Hepatic stellate cell (primary cell): ENCODE measurements around the gene BBS12.

Experiments
- DNase-seq: peaks from one replicate; pipeline ENCODE4 v3.0.0; 2011; ENCODE audit warnings: low spot score

BBS12 gene

DNA sequence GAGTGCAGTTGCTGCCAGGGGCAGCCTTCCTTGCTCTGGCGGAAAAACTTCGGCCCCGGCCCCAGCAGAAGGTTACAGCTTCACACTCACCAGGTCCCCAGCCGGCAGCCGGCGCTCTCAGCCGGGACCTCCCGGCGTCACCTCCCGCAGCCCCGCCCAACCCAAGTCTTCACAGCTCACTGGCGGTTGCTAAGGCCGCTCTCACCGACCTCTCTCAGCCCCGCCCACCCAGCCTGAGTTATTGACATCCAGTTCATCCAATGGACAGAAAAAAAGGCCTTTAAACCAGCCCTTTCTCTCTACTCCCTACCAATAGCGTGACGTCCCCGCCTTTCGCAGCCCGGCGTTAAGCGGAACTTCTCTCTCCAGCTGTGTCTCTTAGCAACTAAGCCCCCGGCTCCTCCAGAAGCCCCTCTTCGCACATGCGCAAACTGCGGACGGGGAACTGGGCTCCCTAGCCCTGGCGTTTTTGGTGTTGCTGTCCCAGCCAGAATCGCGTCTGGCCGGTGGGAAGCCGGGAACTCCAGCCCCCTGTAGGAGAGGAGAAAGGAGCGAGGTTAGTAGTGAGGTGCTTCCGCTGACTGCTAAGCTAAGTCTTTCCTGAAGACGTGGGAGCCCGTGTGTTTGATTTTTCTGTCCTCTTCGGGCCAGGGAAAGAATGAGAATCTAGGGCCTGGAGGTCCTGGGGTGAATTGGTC lies at the start of gene BBS12:
Gene BBS12 (plus strand): TSS at position 376 of the 698 bp plus-strand sequence. CDS start 9,189 bp downstream, outside the sequence.
- DNase-seq, result peak; percentile 97

DNA sequence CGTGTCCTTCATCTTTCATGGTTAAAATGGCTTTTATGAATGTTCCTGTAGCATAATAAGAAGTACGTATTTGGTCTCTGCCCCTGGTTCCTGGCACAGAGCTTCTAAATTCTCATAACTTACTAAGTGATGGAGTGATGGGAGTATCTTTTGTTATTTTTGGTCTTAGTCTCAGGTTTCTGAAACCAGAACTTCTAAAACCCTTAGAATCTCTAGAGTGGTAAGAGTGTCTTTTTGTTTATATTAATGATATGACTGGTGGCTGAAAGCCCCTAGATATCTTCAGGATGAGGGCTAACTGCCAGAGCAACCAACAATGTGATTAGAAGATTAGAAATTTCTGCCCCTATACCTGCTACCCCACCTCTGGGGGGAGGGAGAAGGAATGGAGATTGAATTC lies 45.8 kb upstream of the BBS12 start:
- no peak for DNase-seq

DNA sequence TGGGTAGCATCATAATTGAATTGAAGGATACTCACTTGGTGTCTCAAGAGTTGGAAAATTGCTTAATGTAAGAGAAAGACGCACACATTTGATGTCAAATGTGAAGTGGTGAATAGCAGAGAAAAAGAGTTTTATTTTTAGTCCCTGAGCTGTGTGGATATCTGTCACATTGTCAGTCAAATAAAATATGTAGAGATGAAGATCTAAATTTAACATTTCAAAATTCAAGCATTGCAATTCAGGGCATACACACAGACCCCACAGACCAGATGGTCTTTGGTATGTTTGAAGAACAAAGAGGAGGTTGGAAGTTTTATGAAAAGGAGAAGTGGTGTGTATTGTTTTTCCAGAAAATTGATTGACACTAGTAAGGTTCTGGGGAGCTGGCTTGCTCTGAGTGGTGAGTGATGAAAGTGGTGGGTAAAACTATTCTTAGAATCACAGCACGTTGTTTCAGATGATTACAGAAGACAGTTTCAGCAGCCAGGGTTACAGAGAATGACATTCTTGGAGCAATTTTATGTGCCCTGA lies 44.9 kb upstream of the BBS12 start:
- DNase-seq, result no peak

DNA sequence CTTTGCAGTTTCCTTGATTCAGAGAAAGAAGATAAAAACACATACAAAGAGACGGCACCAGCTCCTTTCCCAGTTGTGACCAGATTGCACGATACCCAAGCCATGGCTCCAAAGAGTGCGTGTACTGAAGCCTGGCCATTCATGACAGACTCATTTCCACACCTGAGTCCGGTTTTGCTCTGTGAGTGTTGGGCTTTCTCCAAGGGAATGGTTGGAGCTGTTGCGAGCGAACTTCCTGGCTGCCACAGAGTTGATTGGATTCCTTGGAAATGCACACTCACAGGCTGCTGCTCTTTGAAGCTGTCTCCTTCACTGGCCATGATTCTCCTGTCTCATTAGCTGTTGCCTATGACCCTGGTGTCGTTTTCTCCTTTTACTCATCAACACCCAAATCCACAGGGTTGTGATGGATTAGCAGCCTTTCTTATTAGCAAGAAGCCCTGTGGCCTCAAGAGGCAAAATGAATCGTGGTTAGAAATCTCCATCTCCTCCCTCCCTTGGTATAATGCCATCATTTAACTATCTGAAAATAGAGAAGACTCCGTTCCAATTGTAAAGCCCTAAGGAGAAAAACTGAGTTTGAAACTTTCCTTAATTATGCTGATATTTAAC lies 43.9 kb upstream of the BBS12 start:
- DNase-seq, result no peak

DNA sequence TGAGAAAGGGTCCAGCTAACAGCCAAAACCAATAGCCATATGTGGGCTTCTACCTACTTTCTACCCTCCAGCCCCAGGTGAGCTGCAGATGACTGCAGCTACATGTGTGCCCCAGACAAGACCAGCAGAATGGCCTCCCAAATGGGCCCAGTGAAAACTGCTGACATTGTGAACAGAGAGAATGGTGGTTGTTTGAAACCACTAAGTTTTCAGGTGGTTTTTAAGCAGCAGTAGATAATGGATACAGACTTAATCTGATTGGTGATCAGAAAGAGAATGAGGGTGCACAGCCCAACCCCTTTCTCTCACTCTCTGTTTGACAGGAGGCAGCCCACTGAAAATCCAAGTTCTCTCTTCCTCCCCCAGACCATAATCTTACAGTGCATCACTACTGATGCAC lies 42.5 kb upstream of the BBS12 start:
- DNase-seq, result no peak

DNA sequence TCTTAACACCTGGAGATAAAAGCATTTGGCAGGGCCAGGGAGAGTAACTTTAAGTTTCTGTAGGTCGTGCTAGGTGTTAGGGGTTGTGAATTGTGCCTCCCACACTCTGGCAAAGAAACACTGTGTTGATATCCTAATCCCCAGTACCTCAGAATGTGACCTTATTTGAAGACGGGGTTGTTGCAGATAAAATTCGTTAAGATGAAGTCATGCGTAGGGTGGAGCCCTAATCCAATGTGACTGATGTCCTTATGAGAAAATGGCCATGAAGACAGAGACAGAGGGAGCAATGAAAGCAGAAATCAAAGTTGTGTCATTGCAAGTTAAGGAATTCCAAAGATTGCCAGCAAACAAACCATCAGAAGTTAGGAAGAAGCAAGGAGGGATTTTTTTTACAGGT lies 40.5 kb upstream of the BBS12 start:
- no peak for DNase-seq

DNA sequence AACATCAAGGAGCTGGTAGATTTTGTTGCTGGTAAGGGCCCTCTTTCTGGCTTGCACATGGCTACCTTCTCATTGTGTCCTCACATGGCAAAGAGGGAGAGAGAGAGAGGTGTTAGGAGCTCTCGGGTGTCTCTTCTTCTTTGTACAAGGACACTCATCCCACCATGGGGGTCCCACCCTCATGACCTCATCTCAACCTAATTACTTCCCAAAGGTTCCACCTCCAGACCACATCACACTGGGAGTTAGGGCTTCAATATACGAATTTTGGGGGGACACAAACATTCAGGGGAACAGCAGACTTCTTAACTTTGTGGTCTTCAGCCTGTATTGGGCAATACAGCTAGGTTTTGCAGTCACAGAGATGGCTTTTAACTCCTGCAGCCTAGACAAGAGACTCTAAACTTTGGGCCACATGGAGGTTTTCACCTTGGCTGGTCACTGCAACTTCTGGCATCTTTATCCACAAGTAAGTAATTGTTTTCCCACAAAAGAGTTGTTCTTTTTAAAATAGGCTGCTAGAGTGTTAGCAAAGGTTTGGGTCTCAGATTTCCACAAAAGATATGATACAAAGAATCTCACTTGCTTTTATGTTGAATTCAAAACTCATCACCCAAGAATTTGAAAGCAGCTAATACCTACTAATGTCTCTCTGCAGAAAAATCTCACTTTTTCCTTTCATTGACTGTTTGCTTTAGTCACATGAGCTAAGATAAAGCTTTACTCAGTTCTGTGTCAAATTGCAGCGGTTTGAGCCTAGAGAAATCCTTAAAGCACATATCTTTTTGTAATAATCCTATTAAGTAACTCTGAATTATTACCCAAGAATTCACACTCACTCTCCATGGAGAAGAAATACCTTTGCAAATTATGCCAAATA lies 39.6 kb upstream of the BBS12 start:
- no peak for DNase-seq

DNA sequence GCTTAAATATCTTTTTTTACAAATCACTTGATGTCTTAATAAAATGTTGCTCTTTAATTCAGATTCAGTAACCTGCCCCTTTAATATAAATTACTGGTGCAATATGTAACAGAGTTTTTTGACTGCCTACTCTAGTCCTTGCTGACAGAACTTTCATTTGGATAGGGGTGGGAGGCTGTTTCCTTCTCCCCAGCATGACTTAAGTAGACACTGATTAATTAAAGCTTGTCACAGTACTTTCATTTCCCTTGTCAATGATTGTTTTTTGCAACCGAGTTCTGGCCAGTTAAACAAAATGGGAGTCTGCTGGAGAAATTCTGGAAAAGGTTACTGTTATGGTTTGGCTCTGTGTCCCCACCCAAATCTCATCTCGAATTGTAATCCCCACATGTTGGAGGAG lies 37.3 kb upstream of the BBS12 start:
- DNase-seq, result no peak

DNA sequence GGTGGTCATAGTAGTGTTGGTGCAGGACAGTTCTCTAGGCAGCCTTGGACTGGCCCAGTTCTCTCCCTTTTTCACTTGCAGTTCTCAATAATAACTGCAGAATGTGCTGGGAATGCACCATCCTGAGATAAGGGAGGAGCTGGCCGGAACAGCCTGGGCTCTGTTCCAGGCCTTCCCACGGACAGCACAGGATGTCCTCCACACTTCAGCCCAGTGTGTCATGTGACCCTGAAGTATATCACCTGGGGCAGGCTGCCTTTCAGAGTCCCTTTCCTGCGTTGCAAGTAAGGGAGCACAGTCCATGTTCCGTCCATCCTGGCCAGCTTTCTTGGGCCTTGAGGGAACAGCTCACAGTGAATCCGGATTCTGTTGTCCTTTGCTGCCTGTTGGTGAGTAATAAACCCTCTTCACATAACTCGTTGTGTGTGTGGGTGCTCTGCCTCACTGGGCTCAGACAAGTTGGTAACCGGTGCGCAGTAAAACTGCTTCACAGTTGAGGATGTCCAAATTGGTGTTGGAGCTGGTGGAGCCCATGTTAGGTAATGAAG lies 32.3 kb upstream of the BBS12 start:
- no peak for DNase-seq

DNA sequence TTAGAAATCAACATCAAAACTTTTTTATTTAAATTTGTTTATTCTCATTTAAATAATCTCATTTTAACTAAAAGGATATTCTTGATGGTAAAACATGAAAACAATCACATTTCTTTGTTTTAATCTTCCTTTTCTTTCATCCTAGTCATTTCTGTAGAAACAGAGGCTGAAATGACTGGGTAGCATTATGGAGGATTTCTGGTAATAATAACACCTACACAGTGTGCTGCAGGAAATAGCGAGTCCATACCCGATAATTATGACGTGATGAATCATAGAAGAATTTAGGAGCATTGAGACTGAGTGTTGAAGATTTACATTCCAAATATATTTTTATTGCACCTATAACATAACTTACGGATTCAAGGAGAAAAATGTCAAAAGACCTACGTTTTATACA lies 31.4 kb upstream of the BBS12 start:
- DNase-seq, result no peak

DNA sequence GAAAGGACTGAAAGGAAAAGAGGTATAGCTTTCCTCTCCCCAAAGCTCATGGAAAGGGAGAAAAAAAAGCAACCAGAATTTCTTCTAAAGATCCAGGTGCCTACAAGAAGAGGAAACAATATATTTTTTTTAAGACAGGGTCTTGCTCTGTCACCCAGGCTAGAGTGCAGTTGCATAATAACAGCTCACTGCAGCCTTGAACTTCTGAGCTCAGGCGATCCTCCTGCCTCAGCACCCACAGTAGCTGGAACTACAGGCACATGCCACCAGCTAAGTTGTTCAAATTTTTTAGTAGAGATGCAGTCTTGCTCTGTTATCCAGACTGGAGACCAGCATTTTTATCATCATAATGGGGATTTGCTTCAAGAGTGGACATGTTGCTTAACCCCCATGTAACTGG lies 30.5 kb upstream of the BBS12 start:
- DNase-seq, result no peak

DNA sequence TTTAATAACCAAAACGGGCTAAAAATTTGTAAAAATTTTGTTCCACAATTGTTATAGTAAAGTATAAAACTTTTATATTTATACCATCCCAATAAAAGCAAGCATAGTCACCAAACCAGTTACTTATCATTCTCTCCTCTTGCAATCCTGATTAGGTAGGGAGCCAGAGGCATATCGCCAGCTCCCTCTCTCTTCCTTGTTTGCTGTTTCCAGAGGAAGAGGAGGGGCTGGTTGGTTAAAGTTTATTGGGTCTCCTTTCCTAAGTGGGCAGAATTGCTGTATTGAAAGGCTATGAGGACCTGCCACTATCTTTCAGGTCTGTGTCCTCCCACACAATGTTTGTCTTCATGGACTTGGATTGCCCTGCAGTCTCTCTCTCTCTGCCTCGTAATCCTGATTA lies 29.6 kb upstream of the BBS12 start:
- DNase-seq, result no peak

DNA sequence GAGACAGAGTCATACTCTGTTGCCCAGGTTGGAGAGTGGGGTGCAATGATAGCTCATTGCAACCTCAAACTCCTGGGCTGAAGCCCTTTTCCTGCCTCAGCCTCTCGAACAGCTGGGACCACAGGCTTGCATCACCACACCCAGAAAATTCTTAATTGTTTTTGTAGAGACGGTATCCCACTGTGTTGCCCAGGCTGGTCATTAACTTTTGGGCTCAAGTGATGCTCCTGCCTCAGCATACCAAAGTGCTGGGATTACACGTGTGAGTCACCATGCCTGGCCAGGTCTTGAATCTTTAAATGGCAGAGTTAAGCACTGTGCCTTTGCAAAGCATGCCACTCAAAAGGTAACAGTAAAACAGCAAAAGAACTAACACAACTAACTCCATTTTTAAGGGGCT lies 28.6 kb upstream of the BBS12 start:
- no peak for DNase-seq

DNA sequence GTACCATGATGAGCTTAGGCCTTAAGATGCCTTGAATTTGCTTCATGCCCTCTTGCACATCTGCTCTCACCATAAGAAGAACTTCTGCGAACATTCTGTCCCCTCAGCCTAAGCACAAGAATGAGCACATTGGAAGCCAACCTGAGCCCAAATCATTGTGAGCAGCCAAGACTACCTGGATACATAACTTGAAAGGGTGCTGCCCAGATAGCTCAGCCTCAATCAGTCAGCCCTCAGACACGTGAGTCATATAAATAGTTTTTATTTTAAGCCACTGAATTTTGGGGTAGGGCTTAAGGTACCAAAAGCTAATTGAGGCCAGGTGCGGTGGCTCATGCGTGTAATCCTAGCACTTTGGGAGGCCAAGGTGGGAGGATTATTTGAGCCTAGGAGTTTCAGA lies 27.5 kb upstream of the BBS12 start:
- no peak for DNase-seq

DNA sequence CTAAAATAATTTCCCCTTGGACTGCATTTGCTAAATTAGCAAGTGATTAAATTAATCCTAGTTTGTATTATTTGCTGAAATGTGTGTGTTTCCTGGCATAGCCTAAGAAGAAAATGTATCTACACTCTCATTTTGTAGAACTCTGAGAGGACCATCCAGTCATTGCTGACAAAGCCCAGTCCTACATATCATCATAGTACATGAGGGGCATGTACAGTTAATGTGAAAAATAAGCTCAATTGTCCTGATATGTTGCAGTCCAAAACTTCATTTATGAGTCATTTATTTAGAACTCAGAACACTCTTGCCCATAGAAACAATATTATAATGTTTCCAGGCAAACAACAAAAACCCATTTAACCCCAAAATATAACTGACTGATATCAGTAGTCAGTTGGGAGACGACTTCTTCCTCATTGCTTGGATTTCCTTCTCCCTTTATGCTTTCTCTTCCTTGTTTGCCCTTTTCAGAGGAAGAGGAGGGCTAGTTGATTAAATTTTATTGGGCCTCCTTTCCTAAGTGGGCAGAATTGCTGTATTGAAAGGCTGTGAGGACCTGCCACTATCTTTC lies 26.9 kb upstream of the BBS12 start:
- DNase-seq, result no peak

DNA sequence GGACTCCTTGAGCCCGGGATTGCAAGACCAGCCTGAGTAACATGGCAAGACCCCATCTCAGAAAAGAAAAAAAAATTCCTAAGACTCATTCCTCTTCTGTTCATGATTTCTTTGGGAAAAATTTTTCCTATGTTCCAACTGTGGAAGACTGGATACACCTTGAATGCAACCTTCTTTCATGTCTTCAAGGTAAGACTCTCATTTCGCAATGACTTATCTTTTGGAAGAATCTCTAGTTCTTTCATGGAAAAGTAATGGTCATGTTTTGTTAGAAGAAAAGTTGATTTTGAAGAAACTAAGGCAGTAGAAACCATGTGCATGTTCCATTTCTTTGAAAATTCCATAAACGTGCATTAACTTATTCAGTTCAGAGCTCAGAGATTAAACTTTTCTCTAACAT lies 26.0 kb upstream of the BBS12 start:
- no peak for DNase-seq

DNA sequence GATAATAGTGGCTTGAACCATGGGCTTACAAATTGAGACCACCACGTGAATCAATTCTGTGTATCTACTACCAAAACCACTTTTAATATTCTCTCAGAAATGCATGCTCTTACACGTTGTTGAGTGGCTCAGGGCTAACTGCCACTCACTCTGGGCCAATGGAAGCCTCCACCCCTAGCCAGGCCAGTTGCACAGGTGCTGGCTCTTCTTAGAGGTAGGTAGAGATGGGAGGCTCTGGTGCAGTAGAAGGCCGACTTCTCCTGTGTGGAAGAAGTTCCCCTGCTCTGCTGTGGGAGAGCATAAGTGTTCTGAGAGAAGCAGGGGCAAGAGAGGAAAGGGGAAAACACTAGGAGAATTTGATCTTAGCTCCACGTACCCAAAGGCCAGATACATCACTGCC lies 25.0 kb upstream of the BBS12 start:
- no peak for DNase-seq

DNA sequence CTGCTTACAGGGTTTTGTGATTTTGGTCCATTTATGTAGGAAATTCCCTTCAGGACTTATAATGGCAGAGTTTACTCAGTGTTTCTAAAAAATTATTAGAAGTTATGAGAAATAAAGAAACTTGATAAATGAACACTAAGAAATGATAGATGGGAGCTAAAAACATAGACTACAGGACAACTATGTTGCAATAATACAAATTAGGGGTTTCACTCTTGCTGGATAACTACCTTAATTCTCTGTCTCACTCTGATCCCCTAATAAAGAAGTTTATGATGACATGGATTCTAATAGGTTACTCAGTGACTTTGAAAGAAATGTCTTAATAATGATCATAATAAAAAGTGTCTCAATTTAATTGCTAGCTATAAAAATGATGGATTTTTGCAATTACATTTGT lies 23.3 kb upstream of the BBS12 start:
- no peak for DNase-seq

DNA sequence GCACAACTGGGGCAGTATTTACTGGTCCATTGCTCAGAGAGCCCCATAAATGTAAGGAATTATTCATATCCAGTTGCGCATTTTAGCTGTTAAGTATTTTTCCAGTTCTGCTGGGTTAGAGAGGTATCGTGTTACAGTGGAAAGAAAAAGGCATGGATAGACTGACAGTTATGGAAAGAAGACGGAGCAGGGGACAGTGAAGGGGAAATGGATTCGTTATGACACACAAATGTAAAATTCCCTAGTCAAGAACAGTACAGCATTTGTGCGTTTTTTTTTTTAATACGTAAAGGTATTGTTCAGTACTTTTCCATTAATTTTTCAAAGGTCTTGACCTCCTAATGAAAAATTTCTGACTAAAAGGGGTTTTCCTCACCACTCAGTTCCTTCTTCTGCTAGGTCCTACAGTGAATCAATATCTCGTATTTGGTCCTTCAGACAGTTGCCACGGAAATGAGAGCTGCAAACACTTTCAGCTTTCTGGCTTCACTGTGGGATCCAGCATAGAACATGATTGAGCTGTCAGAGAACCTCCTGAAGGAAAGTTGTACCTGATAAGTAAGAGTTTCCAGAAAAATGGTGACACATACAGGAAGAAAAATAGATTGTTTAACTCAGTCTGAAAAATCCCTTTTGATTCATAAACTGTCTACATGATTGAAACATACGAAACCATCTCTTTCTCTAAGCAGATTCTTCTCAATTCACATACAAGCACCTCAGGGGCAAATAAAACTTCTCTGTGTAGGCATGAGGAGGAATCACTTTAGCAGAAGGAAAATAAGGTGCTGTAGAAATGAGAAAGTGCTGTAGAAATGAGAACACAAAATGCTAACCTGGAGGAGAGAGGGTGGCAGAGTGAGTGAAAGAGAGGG lies 21.8 kb upstream of the BBS12 start:
- DNase-seq, result no peak

DNA sequence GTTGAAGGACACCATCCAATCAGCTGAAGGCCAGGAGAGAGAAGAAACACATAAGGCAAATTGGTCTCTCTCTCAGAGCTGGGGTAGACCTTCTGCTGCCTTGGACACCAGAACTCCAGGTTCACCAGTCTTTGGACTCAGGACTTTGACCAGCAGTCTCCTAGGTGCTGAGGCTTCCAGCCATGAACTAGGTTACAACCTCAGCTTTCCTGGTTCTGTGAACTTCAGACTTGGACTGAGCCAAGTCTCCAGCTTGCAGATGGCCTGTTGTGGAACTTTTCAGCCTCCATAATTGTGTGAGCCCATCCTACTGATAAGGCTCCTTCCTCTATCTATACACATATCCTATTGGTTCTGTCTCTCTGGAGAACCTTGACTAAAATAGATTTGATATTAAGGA lies 20.6 kb upstream of the BBS12 start:
- no peak for DNase-seq

DNA sequence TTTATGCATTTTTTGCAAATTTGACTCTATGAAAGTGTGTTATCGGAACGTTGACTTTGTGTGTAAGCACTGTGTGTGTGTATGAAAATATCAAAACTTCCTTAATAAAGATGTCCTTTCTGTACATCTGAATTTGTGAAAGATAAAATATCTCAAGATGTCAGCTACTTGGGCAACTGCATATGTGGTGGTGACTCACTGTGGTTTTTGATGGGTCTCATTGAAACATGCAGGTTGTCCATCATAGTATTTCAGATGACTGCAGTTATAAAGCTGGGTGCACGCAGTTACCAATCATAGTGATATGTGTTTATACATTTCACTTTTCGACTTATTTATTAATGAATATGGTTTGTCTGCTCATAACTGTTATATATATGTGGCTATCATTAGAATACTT lies 19.7 kb upstream of the BBS12 start:
- no peak for DNase-seq
